ENCODE data around the gene CNTN4. TPM values are rescaled to one million over a fixed set of nuclear protein-coding genes. Genes with fewer than 3 reads are reported as not detected.

The CNTN4 gene
- total RNA-seq, 1 experiment from 2014 or later, result not detected

- TF ChIP-seq, protein P1, sequence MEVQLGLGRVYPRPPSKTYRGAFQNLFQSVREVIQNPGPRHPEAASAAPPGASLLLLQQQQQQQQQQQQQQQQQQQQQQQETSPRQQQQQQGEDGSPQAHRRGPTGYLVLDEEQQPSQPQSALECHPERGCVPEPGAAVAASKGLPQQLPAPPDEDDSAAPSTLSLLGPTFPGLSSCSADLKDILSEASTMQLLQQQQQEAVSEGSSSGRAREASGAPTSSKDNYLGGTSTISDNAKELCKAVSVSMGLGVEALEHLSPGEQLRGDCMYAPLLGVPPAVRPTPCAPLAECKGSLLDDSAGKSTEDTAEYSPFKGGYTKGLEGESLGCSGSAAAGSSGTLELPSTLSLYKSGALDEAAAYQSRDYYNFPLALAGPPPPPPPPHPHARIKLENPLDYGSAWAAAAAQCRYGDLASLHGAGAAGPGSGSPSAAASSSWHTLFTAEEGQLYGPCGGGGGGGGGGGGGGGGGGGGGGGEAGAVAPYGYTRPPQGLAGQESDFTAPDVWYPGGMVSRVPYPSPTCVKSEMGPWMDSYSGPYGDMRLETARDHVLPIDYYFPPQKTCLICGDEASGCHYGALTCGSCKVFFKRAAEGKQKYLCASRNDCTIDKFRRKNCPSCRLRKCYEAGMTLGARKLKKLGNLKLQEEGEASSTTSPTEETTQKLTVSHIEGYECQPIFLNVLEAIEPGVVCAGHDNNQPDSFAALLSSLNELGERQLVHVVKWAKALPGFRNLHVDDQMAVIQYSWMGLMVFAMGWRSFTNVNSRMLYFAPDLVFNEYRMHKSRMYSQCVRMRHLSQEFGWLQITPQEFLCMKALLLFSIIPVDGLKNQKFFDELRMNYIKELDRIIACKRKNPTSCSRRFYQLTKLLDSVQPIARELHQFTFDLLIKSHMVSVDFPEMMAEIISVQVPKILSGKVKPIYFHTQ (CRISPR knock-in tag; IDR thresholded peaks at IDR 0.05), result no peak
Observed at GRCh38 chr3:2300938-2301337, 202.3 kb downstream of the CNTN4 start (continued).

- CTCF ChIA-PET, result no interaction called here
- no peaks in the 10 kb centered on the region for H3K4me1 Mint-ChIP-seq
- POLR2A ChIA-PET, result no interaction called here
- H3K9me3 Mint-ChIP-seq, result peaks cover 74% of the 10 kb centered on the region
- no peak for ATAC-seq
- H3K27ac Mint-ChIP-seq, result no peak overlapping the region
- no peaks in the 10 kb centered on the region; the same call in 1 of the 2 replicates for H3K27me3 Mint-ChIP-seq (ENCODE audit: low read depth)
- TF ChIP-seq KAT7 (CRISPR knock-in tag; IDR thresholded peaks at IDR 0.05; ENCODE audit: borderline replicate concordance) (no peak), ZNF263 (CRISPR knock-in tag; IDR thresholded peaks at IDR 0.05; ENCODE audit: low read depth) (no peak)
- DNase-seq (ENCODE audit: low spot score), result no peak
- H3K36me3 Mint-ChIP-seq, result peaks cover 51% of the 10 kb centered on the region
- H3K4me3 Mint-ChIP-seq, result no peak overlapping the region
Observed at GRCh38 chr3:2301361-2301760, 202.7 kb downstream of the CNTN4 start.

DNA sequence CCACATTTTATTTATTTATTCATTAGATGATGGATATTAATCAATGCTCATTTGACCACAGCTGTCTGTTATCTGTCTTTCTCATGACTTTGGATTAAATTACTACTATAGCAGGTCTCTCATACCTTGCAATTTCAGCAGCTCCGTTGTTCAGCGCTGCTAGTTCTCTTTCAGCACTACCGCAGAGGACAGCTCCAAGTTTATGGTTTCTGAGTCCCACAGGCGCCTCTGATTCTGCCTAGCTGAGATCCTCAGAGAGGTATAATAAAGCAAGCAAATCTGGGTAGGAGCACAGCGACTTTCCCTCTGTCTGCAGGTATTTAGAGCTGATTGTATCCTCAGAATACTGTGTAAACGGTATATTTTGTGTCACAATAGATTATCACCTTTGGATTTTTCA, 204.9 kb downstream of the CNTN4 start:
- CTCF ChIA-PET, result no interaction called here
- TF ChIP-seq PRRX2 (CRISPR knock-in tag; IDR thresholded peaks at IDR 0.05) (no peak), JUN (CRISPR knock-in tag; IDR thresholded peaks at IDR 0.05) (no peak), MXD4 (CRISPR knock-in tag; IDR thresholded peaks at IDR 0.05; ENCODE audit: borderline replicate concordance) (no peak), CREB1 (CRISPR knock-in tag; IDR thresholded peaks at IDR 0.05) (no peak)
- H3K4me1 Mint-ChIP-seq, result no peaks in the 10 kb centered on the region
- H3K27ac Mint-ChIP-seq, result no peak overlapping the region
- no peak overlapping the region for H3K4me3 Mint-ChIP-seq
- H3K9me3 Mint-ChIP-seq, result peaks cover 67% of the 10 kb centered on the region
- ATAC-seq (no peak), DNase-seq (ENCODE audit: low spot score) (no peak)
- POLR2A ChIA-PET, result no interaction called here
- H3K36me3 Mint-ChIP-seq, result peaks cover 38% of the 10 kb centered on the region
- no peaks in the 10 kb centered on the region; the same call in 1 of the 2 replicates for H3K27me3 Mint-ChIP-seq (ENCODE audit: low read depth)

GRCh38 chr3:2311022-2311421, 212.4 kb downstream of the CNTN4 start:
- POLR2A ChIA-PET, result no interaction called here
- Mint-ChIP-seq H3K27me3 (ENCODE audit: low read depth) (no peaks in the 10 kb centered on the region; the same call in 1 of the 2 replicates), H3K36me3 (peaks cover 35% of the 10 kb centered on the region), H3K27ac (no peak overlapping the region), H3K4me1 (no peaks in the 10 kb centered on the region), H3K4me3 (no peak overlapping the region), H3K9me3 (peaks cover 72% of the 10 kb centered on the region)
- ATAC-seq (no peak), DNase-seq (ENCODE audit: low spot score) (no peak)
- CTCF ChIA-PET, result no interaction called here
- no peak for TF ChIP-seq ZNF396 (CRISPR knock-in tag; IDR thresholded peaks at IDR 0.05; ENCODE audit: borderline replicate concordance)
- no peak for TF ChIP-seq NFE2L1 (CRISPR knock-in tag; IDR thresholded peaks at IDR 0.05)
- TF ChIP-seq TCF7 (CRISPR knock-in tag; IDR thresholded peaks at IDR 0.05; ENCODE audit: low read depth), result no peak
- TF ChIP-seq, protein P2, sequence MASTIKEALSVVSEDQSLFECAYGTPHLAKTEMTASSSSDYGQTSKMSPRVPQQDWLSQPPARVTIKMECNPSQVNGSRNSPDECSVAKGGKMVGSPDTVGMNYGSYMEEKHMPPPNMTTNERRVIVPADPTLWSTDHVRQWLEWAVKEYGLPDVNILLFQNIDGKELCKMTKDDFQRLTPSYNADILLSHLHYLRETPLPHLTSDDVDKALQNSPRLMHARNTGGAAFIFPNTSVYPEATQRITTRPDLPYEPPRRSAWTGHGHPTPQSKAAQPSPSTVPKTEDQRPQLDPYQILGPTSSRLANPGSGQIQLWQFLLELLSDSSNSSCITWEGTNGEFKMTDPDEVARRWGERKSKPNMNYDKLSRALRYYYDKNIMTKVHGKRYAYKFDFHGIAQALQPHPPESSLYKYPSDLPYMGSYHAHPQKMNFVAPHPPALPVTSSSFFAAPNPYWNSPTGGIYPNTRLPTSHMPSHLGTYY (CRISPR knock-in tag; IDR thresholded peaks at IDR 0.05), result no peak
- no peak for TF ChIP-seq NFATC4 (CRISPR knock-in tag; IDR thresholded peaks at IDR 0.05)
- TF ChIP-seq KAT7 (CRISPR knock-in tag; IDR thresholded peaks at IDR 0.05; ENCODE audit: borderline replicate concordance), result no peak
- TF ChIP-seq, protein P3, sequence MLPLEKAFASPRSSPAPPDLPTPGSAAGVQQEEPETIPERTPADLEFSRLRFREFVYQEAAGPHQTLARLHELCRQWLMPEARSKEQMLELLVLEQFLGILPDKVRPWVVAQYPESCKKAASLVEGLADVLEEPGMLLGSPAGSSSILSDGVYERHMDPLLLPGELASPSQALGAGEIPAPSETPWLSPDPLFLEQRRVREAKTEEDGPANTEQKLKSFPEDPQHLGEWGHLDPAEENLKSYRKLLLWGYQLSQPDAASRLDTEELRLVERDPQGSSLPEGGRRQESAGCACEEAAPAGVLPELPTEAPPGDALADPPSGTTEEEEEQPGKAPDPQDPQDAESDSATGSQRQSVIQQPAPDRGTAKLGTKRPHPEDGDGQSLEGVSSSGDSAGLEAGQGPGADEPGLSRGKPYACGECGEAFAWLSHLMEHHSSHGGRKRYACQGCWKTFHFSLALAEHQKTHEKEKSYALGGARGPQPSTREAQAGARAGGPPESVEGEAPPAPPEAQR (CRISPR knock-in tag; IDR thresholded peaks at IDR 0.05), result no peak
- TF ChIP-seq NR3C1 (CRISPR knock-in tag; conservative IDR thresholded peaks at IDR 0.05; ENCODE audit: low read depth), result no peak
- TF ChIP-seq CBFB (CRISPR knock-in tag; IDR thresholded peaks at IDR 0.05; ENCODE audit: low read depth), result no peak
- no peak for TF ChIP-seq FOXP4 (CRISPR knock-in tag; IDR thresholded peaks at IDR 0.05)
- TF ChIP-seq PRDM15 (CRISPR knock-in tag; IDR thresholded peaks at IDR 0.05), result no peak
- TF ChIP-seq ETV6 (CRISPR knock-in tag; IDR thresholded peaks at IDR 0.05), result no peak
- TF ChIP-seq EMX1 (CRISPR knock-in tag; IDR thresholded peaks at IDR 0.05), result no peak
- no peak for TF ChIP-seq E2F1 (CRISPR knock-in tag; IDR thresholded peaks at IDR 0.05)
